Measurements from ENCODE around the gene HSD17B3.

The HSD17B3 gene

DNA sequence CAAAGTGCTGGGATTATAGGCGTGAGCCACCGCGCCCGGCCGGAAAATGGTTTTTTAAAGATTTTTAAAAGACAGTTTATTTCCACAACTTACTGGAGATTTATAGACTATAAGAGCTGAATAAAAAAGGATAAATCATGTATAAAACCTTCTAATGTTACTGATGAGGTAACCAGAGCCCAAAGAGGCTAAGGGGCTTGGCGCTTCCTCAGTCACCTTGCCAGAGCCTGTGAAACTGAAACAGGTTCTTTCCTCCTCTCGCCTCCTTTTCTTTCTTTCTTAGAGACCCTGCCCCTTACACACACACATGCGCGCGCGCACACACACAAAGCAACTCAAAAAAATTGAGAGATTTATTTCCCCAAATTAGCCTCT lies 69.8 kb downstream of the HSD17B3 start:
- H3K27ac Mint-ChIP-seq, result no peak overlapping the region
- H3K9me3 Mint-ChIP-seq, result peaks cover 4% of the 10 kb centered on the region
- no peak for ATAC-seq
- H3K4me3 Mint-ChIP-seq, result no peak overlapping the region
- no peaks in the 10 kb centered on the region for H3K36me3 Mint-ChIP-seq
- H3K4me1 Mint-ChIP-seq, result peaks cover 6% of the 10 kb centered on the region
- peaks cover 15% of the 10 kb centered on the region for H3K27me3 Mint-ChIP-seq

DNA sequence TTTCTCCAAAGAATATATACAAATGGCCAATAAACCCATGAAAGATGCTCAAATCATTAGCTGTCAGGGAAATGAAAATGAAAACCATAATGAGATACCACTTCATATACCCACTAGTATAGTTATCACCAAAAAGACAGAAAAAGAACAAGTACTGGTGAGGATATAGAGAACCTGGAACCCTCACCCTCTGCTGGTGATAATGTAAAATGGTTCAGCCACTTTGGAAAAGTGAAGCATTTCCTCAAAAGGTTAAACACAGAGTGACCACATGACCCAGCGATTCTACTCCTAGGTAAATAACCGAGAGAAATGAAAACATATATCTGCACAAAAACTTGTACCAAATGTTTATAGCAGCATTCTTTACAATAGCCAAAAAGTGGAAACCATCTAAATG lies 72.0 kb downstream of the HSD17B3 start:
- Mint-ChIP-seq H3K36me3 (no peaks in the 10 kb centered on the region), H3K4me3 (no peak overlapping the region), H3K27ac (no peak overlapping the region), H3K27me3 (peaks cover 24% of the 10 kb centered on the region), H3K4me1 (peaks cover 6% of the 10 kb centered on the region), H3K9me3 (peaks cover 4% of the 10 kb centered on the region)
- no peak for ATAC-seq

DNA sequence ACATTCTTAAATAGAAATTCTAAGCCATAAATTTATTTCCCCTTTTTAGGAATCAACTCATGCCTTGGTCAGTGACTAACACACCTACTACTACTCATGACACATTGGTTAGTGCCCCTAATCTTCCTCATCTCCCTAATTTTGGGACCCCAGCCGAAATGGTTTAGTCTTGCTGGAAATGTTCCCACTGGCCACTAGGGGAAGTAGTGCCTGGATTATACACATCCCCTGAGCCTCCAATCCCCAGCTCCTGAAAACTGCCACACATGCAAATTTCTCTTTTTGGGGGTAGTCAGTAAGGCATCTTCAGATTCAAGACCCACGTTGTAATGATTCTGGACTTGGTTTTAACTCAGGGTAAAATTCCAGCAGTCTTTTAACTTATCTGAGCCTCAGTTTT lies 79.8 kb downstream of the HSD17B3 start:
- no peaks in the 10 kb centered on the region for H3K36me3 Mint-ChIP-seq
- H3K4me1 Mint-ChIP-seq, result peaks cover 10% of the 10 kb centered on the region
- H3K27ac Mint-ChIP-seq, result no peak overlapping the region
- H3K27me3 Mint-ChIP-seq, result peaks cover 68% of the 10 kb centered on the region
- H3K9me3 Mint-ChIP-seq, result peaks cover 5% of the 10 kb centered on the region
- ATAC-seq, result no peak
- no peak overlapping the region for H3K4me3 Mint-ChIP-seq

DNA sequence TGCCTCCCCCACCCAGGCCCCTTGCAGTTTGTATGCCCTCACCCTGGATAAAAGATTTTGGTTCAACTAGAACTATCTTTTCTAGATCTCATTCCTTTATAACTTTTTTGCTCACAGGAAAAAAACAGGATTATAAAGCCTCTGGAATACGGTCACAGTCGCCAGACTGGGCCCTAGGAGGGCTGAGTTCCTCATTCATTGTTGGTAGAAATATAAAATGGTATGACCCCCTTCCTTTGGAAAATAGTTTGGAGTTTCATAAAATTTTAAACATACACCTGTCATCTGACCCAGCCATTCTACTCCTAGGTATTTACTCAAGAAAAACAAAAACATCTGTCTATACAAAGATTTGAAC lies 82.1 kb downstream of the HSD17B3 start:
- no peak for ATAC-seq
- H3K36me3 Mint-ChIP-seq, result no peaks in the 10 kb centered on the region
- peaks cover 10% of the 10 kb centered on the region for H3K4me1 Mint-ChIP-seq
- H3K9me3 Mint-ChIP-seq, result peaks cover 5% of the 10 kb centered on the region
- H3K27ac Mint-ChIP-seq, result no peak overlapping the region
- H3K4me3 Mint-ChIP-seq, result no peak overlapping the region
- peaks cover 80% of the 10 kb centered on the region for H3K27me3 Mint-ChIP-seq

DNA sequence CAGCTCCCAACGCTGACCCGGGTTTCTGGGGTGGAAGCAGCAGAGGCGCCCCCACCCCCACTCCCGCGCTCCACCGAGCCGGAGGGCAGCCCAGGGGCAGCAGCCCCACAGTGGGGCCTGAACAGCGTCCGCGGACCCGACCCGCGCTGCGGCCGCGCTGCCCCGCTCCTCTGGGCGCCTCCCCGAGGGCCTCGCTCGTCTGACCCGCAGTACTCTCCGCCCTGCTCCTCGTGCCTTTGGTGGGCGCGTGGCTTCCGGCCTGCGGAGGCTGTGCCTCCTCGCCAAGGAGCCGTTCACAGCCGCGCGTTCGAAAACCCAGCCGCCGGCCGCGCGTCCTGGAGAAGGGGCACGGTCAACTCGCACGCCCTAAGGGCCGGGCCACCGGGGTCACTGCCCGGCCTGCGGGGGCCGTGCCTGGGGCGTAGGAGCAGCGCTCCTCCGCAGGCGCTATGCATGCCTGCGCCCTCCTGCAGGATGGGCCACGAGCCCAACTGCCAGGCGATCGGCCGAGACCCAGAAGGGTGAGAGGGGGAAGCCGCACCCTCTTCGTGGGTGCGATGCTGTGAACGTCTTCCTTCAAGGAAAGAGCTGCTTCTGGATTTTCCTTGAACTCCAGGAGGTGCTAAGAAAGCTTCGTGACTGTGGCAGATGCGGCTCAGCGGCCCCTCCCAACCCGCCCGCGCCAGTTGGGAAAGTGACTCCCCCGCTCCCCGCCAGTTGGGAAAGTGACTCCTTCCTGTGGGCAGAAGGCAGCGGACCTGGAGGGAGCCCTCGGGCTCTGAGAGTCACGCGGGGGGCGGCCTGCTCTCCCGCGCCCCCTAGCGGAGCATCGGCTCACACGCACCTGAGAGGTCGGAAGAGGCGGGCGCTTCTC lies 82.7 kb downstream of the HSD17B3 start:
- H3K4me1 Mint-ChIP-seq, result peaks cover 10% of the 10 kb centered on the region
- no peak overlapping the region for H3K4me3 Mint-ChIP-seq
- peaks cover 5% of the 10 kb centered on the region for H3K9me3 Mint-ChIP-seq
- ATAC-seq, result no peak
- no peaks in the 10 kb centered on the region for H3K36me3 Mint-ChIP-seq
- H3K27me3 Mint-ChIP-seq, result peaks cover 80% of the 10 kb centered on the region
- no peak overlapping the region for H3K27ac Mint-ChIP-seq

DNA sequence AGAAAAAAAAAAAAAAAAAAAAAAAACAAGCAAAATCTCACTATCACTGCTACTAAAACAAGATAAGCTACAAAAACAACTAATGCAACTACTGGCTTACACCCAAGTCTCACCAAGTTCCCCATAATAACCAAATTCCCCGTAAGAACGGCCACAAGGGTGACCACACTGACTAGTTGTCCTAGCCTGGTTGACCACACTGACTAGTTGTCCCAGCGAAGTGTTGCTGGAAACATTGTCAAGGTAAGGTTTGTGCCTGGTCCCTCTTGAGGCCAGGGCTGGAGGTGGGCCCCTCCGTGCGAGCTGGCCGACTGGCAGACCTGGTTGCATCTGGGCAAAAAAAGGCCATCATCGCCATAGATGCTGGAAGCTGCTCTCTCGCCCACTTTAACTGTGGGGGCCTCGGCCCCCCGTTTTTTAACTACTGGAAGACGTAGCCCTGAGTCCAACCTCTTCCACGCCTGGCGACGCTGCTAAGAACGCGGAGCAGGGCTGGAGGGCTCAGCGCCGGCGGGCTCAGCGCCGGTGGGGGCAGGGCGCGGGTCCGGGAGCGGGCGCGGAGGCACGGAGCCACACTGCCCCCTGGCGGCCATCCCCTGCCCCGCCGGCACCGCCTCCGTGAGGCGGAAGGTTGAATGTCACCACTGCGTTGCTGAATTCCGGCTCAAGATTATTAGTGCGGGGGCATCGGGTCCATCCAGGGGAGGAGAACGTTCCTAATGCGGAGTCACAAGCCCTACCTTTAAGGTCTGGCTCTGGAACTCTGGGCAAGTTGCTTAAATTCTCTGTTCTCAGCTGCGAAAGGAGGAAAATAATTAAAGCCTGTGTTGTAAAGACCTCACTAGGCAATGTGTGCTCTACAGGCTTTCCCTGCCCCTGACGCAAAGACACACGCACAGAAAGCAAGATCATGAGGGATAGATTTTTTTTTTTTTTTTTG lies 84.0 kb downstream of the HSD17B3 start:
- ATAC-seq, result peak; percentile 84
- Mint-ChIP-seq H3K4me3 (peak overlapping the region; percentile 56), H3K27ac (no peak overlapping the region), H3K4me1 (peaks cover 10% of the 10 kb centered on the region), H3K27me3 (peaks cover 69% of the 10 kb centered on the region), H3K36me3 (no peaks in the 10 kb centered on the region), H3K9me3 (no peaks in the 10 kb centered on the region)

DNA sequence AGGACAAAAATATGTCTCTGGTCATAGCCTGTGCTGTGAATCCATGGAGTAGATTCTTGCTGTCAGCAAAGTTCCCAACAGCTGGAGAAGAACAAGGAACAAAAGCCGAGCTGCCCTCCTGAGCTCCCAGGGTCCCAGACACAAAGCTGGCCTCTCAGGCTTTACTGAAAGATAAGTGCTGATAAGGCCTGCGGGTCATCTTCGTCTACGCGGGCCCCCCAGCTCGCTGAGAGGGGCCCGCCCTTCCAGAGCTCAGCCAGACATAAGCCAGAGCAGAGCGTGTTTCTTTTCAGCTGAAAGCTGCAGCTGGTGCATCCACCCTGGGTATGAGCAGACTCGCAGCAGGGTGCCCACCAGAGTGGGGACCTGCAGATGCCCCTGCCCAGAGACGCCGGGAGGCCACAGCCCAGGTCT lies 84.7 kb downstream of the HSD17B3 start:
- ATAC-seq, result no peak
- H3K9me3 Mint-ChIP-seq, result no peaks in the 10 kb centered on the region
- H3K27me3 Mint-ChIP-seq, result peaks cover 62% of the 10 kb centered on the region
- H3K36me3 Mint-ChIP-seq, result no peaks in the 10 kb centered on the region
- H3K27ac Mint-ChIP-seq, result no peak overlapping the region
- peaks cover 10% of the 10 kb centered on the region for H3K4me1 Mint-ChIP-seq
- no peak overlapping the region for H3K4me3 Mint-ChIP-seq

DNA sequence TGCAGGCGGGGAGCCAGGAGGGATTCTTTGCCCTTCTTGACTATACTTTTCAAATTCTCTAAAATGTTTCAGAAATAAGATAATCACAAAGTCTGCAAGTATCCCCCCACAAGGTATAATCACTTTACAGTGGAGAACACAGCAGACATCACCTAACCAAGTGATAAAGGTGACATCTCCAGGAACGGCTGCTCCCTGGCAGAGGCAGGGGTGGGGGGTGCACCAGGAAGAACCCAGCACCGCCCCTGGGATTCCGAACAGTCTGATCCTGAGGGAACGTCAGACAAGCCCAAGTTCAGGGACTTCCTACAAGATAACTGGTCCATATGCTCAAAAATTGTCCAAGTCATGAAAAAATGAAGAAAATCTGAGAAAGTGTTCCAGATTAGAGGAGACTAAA lies 85.4 kb downstream of the HSD17B3 start:
- H3K4me3 Mint-ChIP-seq, result no peak overlapping the region
- peaks cover 58% of the 10 kb centered on the region for H3K27me3 Mint-ChIP-seq
- H3K4me1 Mint-ChIP-seq, result peaks cover 10% of the 10 kb centered on the region
- no peaks in the 10 kb centered on the region for H3K9me3 Mint-ChIP-seq
- no peaks in the 10 kb centered on the region for H3K36me3 Mint-ChIP-seq
- no peak for ATAC-seq
- H3K27ac Mint-ChIP-seq, result no peak overlapping the region

DNA sequence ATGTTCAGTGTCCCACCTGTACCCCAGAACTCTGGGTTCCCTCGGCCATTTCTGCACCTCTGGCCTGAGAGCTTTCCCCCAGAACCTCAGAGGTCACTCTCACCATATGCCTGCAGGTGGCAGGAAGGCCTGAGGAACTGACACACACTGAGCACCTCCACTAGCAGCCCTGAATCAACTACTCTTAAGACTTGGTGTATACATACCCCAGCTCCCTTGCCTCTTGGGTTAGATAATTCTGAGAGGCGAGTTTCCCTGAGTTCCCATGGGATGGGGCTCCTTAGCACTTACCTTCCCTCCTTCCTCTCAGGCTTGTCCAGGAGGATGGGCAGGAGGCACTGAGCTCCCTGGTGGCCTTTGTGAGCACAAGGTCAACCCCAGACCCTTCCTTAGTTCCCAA lies 86.1 kb downstream of the HSD17B3 start:
- H3K4me1 Mint-ChIP-seq, result peaks cover 10% of the 10 kb centered on the region

DNA sequence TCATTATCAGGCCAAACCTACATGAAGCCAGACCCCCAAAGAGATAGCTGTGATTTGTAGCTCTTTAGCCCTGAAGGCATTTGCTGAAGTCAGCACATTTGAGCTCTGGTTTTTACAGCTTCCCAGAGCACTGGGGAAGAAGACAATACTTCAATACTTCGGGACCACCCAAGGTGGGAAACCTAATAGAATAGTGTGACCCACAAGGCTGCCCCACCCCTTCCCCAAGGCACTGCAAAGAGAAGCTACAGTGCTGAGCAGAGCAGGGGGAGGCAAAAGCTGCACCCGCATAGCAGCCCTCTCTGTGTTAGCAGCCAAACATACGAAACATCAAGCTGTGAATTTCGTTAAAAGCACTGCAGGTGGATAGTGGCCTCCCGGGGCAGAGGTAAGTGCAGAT lies 87.3 kb downstream of the HSD17B3 start:
- H3K27ac Mint-ChIP-seq, result no peak overlapping the region
- H3K27me3 Mint-ChIP-seq, result peaks cover 47% of the 10 kb centered on the region

More for the DNA sequence above, 86.1 kb downstream of the HSD17B3 start:
- ATAC-seq, result no peak
- H3K27me3 Mint-ChIP-seq, result peaks cover 55% of the 10 kb centered on the region
- no peak overlapping the region for H3K27ac Mint-ChIP-seq
- no peak overlapping the region for H3K4me3 Mint-ChIP-seq
- no peaks in the 10 kb centered on the region for H3K36me3 Mint-ChIP-seq
- no peaks in the 10 kb centered on the region for H3K9me3 Mint-ChIP-seq

DNA sequence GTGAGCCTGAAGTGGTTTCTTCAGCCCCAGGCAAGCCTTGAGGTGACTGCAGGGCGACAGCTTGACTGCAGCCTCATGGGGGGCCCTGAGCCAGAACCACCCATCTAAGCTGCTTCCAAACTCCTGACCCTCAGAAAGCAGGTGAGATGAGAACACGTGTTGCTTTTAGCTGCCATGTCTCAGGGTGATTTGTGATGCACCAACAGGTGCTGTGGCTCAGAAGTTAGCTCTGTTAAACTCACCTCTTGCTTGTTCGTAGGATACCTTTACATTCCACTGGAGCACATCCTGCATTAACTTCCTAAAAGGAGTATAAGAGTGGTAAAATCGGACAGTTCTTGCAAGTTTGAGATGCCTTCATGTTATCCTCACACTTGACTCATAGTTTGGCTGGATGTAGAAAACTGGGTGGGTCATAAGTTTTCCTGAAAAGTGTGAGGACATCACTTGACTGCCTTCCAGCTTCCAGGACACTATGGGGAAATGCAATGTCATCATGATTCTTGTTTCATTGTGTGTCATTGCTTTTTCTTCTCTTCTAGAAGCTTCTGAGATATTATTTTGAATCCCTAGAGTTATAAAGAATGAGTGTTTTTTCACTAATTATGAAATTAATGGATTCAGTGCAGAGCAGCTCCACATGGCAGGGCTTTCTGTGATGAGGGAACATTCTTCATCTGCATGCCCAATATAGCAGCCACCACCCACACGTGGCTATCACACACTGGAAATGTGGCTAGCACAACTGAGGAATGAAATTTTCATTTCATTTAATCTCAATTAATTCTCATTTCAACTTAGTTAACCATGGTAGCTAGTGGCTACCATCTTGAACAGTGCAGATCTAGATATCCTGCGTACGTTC lies 92.3 kb downstream of the HSD17B3 start:
- no peaks in the 10 kb centered on the region for H3K4me1 Mint-ChIP-seq
- ATAC-seq, result no peak
- H3K36me3 Mint-ChIP-seq, result no peaks in the 10 kb centered on the region
- H3K9me3 Mint-ChIP-seq, result peaks cover 2% of the 10 kb centered on the region
- no peak overlapping the region for H3K4me3 Mint-ChIP-seq
- no peak overlapping the region for H3K27ac Mint-ChIP-seq
- H3K27me3 Mint-ChIP-seq, result peaks cover 6% of the 10 kb centered on the region

More for the DNA sequence above, 87.3 kb downstream of the HSD17B3 start:
- H3K9me3 Mint-ChIP-seq, result no peaks in the 10 kb centered on the region
- no peaks in the 10 kb centered on the region for H3K36me3 Mint-ChIP-seq
- H3K4me1 Mint-ChIP-seq, result peaks cover 10% of the 10 kb centered on the region
- no peak for ATAC-seq
- no peak overlapping the region for H3K4me3 Mint-ChIP-seq

DNA sequence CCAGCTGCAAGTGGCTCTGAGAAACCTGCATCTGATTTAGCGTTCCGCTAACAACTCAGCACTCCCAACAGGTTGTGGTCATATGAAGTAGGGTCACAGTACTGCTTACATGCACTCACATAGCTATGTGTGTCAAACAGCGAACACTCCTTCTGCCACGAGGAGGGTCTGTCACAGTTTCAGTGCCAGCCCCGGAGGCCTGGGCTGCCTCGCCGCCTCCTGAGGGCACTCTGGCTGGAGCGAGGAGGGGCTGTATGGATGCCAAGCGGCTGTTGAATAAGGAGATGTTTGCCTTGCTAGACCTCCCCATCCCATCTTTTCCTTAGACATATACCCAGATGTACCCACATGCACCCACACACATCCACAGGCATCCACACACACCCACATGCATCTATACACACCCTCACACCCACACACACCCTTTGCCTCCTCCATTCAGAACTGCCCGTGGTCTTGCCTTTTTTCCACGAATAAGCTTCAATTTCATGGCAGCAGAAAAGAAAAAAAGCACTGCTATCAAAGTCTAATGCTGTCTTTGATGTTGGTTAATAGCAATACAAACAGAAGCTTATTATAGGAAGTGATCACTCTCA lies 95.7 kb downstream of the HSD17B3 start:
- no peaks in the 10 kb centered on the region for H3K27me3 Mint-ChIP-seq
- no peaks in the 10 kb centered on the region for H3K4me1 Mint-ChIP-seq
- no peak for ATAC-seq

DNA sequence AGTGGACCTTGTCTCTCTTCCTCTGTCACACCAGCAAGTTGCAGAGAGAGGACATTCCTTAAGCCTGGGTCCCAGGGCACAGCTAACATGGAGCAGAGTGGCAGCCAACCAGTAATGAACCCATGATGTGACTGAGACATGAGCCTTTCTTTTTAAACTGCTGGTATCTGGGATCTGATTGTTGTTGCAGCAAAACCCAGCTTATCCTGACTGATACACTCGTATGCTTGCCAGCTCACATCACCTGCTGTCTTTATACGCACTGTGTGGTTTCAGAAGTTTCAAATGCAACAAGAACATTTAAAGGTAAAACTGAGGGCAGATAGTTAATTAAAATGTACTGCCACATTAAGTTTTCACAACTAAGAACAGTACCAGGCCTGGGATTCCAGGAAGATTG lies 97.1 kb downstream of the HSD17B3 start:
- H3K4me1 Mint-ChIP-seq, result no peaks in the 10 kb centered on the region
- ATAC-seq, result no peak
- peaks cover 4% of the 10 kb centered on the region for H3K9me3 Mint-ChIP-seq
- H3K36me3 Mint-ChIP-seq, result no peaks in the 10 kb centered on the region
- no peaks in the 10 kb centered on the region for H3K27me3 Mint-ChIP-seq
- no peak overlapping the region for H3K4me3 Mint-ChIP-seq
- no peak overlapping the region for H3K27ac Mint-ChIP-seq

More for the DNA sequence above, 95.7 kb downstream of the HSD17B3 start:
- H3K27ac Mint-ChIP-seq, result no peak overlapping the region
- peaks cover 4% of the 10 kb centered on the region for H3K9me3 Mint-ChIP-seq
- no peaks in the 10 kb centered on the region for H3K36me3 Mint-ChIP-seq
- no peak overlapping the region for H3K4me3 Mint-ChIP-seq

DNA sequence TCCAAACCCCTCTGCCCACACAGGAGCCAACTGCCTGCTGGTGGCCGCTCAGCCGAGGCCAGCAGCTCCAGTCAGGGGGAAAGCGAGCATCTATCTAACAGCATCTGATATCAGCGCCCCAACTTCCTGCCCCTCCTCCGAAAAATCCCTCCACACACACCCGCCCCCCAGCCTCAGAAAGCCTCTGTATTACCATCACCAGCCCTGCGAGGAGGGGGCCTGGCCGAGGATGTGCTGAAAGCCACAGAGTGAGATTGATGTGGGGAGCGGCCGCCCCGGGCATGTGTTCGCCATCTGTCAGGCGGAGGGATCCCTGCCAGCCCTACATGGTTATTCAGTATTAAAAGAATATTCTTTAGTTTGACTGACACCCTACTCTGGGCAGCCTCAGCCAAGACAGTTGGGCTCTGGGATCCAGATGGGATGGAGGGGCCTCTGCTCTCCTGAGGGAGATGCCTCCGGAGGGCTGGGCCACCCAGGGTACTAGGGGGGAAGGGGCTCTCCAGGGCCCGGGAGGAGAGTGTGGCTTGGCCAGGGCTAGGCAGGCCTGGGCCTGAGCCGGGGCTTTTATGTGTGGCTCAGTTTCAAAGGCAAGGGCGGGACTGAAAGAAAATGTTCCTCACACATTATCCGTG lies 98.0 kb downstream of the HSD17B3 start:
- ATAC-seq, result no peak
- H3K27ac Mint-ChIP-seq, result no peak overlapping the region
- no peaks in the 10 kb centered on the region for H3K27me3 Mint-ChIP-seq
- H3K9me3 Mint-ChIP-seq, result peaks cover 4% of the 10 kb centered on the region
- H3K4me1 Mint-ChIP-seq, result no peaks in the 10 kb centered on the region
- no peak overlapping the region for H3K4me3 Mint-ChIP-seq
- H3K36me3 Mint-ChIP-seq, result no peaks in the 10 kb centered on the region

Data from stimulated activated memory B cell treated with anti-CD40 and anti-IgM and Interleukin-4, amounts not matched to agents 10 μg/mL and 1 μg/mL and 100 μg/mL, for 72 hours (primary cell).